ENCODE results near the gene TRIM51G. TPM values are rescaled to one million over a fixed set of nuclear protein-coding genes. Genes with fewer than 3 reads are reported as not detected.
"Not testable (repeated sequence)": the region's sequence is repeated elsewhere in the genome, so short reads cannot be mapped to it uniquely, and the experiment has no call there.

The TRIM51G gene
- total and polyA plus RNA-seq, 2 of the 13 experiments (the other 11 are each of a cell fraction or from before 2014, with no cell fraction given) = not detected

DNA sequence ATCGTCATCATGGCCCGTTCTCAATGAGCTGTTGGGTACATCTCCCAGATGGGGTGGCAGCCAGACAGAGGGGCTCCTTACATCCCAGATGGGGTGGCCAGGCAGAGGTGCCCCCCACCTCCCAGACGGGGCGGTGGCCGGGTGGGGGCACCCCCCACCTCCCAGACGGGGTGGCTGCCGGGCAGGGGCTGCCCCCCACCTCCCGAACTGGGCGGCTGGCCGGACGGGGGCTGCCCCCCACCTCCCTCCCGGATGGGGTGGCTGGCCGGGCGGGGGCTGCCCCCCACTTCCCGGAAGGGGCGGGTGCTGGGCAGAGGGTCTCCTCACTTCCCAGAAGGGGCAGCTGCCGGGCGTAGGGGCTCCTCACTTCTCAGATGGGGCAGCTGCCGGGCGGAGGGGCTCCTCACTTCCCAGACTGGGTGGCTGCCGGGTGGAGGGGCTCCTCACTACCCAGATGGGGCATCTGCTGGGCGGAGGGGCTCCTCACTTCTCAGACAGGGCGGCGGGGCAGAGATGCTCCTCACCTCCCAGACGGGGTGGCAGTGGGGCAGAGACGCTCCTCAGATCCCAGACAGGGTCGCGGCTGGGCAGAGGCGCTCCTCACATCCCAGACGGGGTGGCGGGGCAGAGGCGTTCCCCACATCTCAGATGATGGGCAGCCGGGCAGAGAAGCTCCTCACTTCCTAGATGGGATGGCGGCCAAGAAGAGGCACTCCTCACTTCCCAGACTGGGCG is 28.2 kb downstream of the TRIM51G start:
- FAIRE-seq; H3K27ac ChIP-seq (ENCODE audit: extremely low read length, insufficient read depth, low read length); in situ Hi-C loops (cut with HindIII; ENCODE audit: extremely low pct_ligation_motif_present, low pct_unique_long_range_greater_than_20kb); H3K36me3 ChIP-seq (replicated peaks in 1 of 2; ENCODE audit: control insufficient read depth in 1 of 2, insufficient read depth in 2 of 2, low read length in 2 of 2); CTCF ChIA-PET (ENCODE audit: low intra/inter-chr PET ratio, low total read pairs); H2AFZ ChIP-seq (ENCODE audit: low read length); H3K9ac ChIP-seq (ENCODE audit: insufficient read depth, low read depth, low read length); H3K9me3 ChIP-seq (ENCODE audit: low read length); POLR2A ChIA-PET; H4K20me1 ChIP-seq (ENCODE audit: insufficient read depth, low read length); intact Hi-C loops (cut with micrococcal nuclease; ENCODE audit: unreplicated experiment); ATAC-seq; H3K4me1 ChIP-seq (ENCODE audit: insufficient read depth, low read length); BruUV-seq (replicated peaks); H3K79me2 ChIP-seq (ENCODE audit: insufficient read depth, low read length); DNase-seq (ENCODE audit: low spot score); H3K27me3 ChIP-seq (ENCODE audit: control insufficient read depth in 1 of 2, insufficient read depth in 2 of 2, low read length in 2 of 2); H3K4me3 ChIP-seq (replicated peaks in 1 of 3; ENCODE audit: insufficient read depth in 1 of 3, low read depth in 2 of 3, low read length in 3 of 3); H3K4me2 ChIP-seq (ENCODE audit: low read depth, low read length): not testable (repeated sequence)
- WGBS (ENCODE audit: low lambda C conversion rate) = 54% methylated on average over 5 of the region's 35 CpGs

DNA sequence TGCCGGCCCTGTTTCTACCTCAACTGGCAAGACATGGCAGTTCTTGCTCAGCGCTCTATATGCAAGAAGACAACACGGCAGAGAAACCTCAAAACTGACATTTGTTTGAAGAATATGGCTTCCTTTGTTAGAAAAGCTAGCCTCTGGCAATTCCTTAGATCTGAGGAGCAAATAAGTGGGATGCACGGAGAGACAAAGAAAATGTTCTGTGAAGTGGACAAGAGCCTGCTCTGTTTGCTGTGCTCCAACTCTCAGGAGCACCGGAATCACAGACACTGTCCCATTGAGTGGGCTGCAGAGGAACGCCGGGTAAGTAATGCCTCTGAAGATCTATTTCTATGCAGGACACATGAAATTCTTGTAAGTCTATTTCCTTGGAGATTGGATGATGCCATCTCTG is 37.9 kb downstream of the TRIM51G start:
- 17% methylated on average over 7 of the region's 7 CpGs for WGBS (ENCODE audit: low lambda C conversion rate)
- H3K27me3 ChIP-seq (ENCODE audit: control insufficient read depth in 1 of 2, insufficient read depth in 2 of 2, low read length in 2 of 2); H3K36me3 ChIP-seq (replicated peaks in 1 of 2; ENCODE audit: control insufficient read depth in 1 of 2, insufficient read depth in 2 of 2, low read length in 2 of 2); H3K4me3 ChIP-seq (replicated peaks in 1 of 3; ENCODE audit: insufficient read depth in 1 of 3, low read depth in 2 of 3, low read length in 3 of 3); H3K79me2 ChIP-seq (ENCODE audit: insufficient read depth, low read length); H3K4me1 ChIP-seq (ENCODE audit: insufficient read depth, low read length); BruUV-seq (replicated peaks); H4K20me1 ChIP-seq (ENCODE audit: insufficient read depth, low read length); H3K4me2 ChIP-seq (ENCODE audit: low read depth, low read length); DNase-seq (ENCODE audit: low spot score); intact Hi-C loops (cut with micrococcal nuclease; ENCODE audit: unreplicated experiment); H3K9ac ChIP-seq (ENCODE audit: insufficient read depth, low read depth, low read length); FAIRE-seq; CTCF ChIA-PET (ENCODE audit: low intra/inter-chr PET ratio, low total read pairs); ATAC-seq; H3K9me3 ChIP-seq (ENCODE audit: low read length); H3K27ac ChIP-seq (ENCODE audit: extremely low read length, insufficient read depth, low read length); H2AFZ ChIP-seq (ENCODE audit: low read length); in situ Hi-C loops (cut with HindIII; ENCODE audit: extremely low pct_ligation_motif_present, low pct_unique_long_range_greater_than_20kb); POLR2A ChIA-PET: not testable (repeated sequence)

Other genes with a start within 250 kb of the TRIM51G start
- not detected in 2 replicates for gene TRIM49B, start 44.9 kb upstream of the TRIM51G start, total RNA-seq (2016; rRNA removed; fragmentation: Illumina TruSeq; extraction: Trizol)
- gene TRIM49B, start 44.9 kb upstream of the TRIM51G start, polyA plus RNA-seq (2011; rRNA removed) = not detected in 2 replicates
- gene TRIM64C, start 75.2 kb upstream of the TRIM51G start, total RNA-seq (2016; rRNA removed; fragmentation: Illumina TruSeq; extraction: Trizol) = not detected in 2 replicates
- not detected in 2 replicates for gene TRIM64C, start 75.2 kb upstream of the TRIM51G start, polyA plus RNA-seq (2011; rRNA removed)
- not detected in 2 replicates for gene FOLH1, start 224.7 kb upstream of the TRIM51G start, total RNA-seq (2016; rRNA removed; fragmentation: Illumina TruSeq; extraction: Trizol)
- 0.18 TPM in 1 of 2 replicates, not detected in the other for gene FOLH1, start 224.7 kb upstream of the TRIM51G start, polyA plus RNA-seq (2011; rRNA removed)

All from HepG2 (cell line).